Measurements from ENCODE around the gene BAG1.

- no peak for TF ChIP-seq POLR2AphosphoS5 (IDR thresholded peaks at IDR 0.05; ENCODE audit: low read depth)
- no peak for TF ChIP-seq GABPA (IDR thresholded peaks at IDR 0.05; ENCODE audit: low read depth)
These were observed 14.0 kb downstream of the BAG1 start for GRCh38 chr9:33250458-33250995.

Data from HL-60 (cell line).